CD8-positive, alpha-beta memory T cell (primary cell): ENCODE measurements around the gene CLCN7. TPM values are rescaled to one million over a fixed set of nuclear protein-coding genes. Genes with fewer than 3 reads are reported as not detected.
A peak's percentile ranks its signal among the peaks of the same experiment; 100 is the strongest.

Source experiments
- CTCF ChIA-PET: fragments of 350-600 bp; sonication (Branson Sonifier 250); formaldehyde crosslinking; loops from one replicate; lab custom pipeline; 2021; ENCODE audit warnings: antibody characterized with exemption; lab: Charles Lee
- POLR2A ChIA-PET: fragments of 350-600 bp; sonication (Branson Sonifier 250); formaldehyde crosslinking; loops from one replicate; lab custom pipeline; 2021; ENCODE audit warnings: antibody characterized with exemption; lab: Charles Lee
- DNase-seq, 5 donors: peaks; one replicate each; pipeline versions ENCODE4 v3.0.0 to v3.0.0-alpha.2; 2020 to 2022; ENCODE audit warnings: mixed read lengths in 1 of 5
- H3K27ac ChIP-seq: one replicate; pipeline ENCODE4 v1.7.0; 2013; ENCODE audit warnings: low read depth, mild to moderate bottlenecking, low read length, moderate library complexity
- H3K27me3 ChIP-seq: 2 replicates; pipeline ENCODE4 v1.7.0; 2013; ENCODE audit warnings: low read length, mild to moderate bottlenecking; ENCODE audit not compliant: insufficient read depth, poor library complexity, severe bottlenecking
- H3K36me3 ChIP-seq: 2 replicates; pipeline ENCODE4 v1.7.0; 2013; ENCODE audit warnings: mild to moderate bottlenecking, low read length, moderate library complexity; ENCODE audit not compliant: insufficient read depth
- H3K4me1 ChIP-seq: 2 replicates; pipeline ENCODE4 v1.7.0; 2013; ENCODE audit warnings: mild to moderate bottlenecking, low read length, moderate library complexity; ENCODE audit not compliant: insufficient read depth
- H3K4me3 ChIP-seq: 2 replicates; pipeline ENCODE4 v1.7.0; 2013; ENCODE audit warnings: mild to moderate bottlenecking, low read length
- H3K9me3 ChIP-seq: 2 replicates; pipeline ENCODE4 v1.7.0; 2013; ENCODE audit warnings: mild to moderate bottlenecking, low read length
- H3K27ac Mint-ChIP-seq, 8 donors: one replicate each; pipeline ENCODE4 v1.8.0; 2020 to 2021; ENCODE audit warnings: mixed read lengths in 8 of 8, mild to moderate bottlenecking in 6 of 8, inconsistent platforms in 3 of 8, moderate library complexity in 3 of 8
- H3K27me3 Mint-ChIP-seq, 2 donors: one replicate each; pipeline ENCODE4 v1.8.0; 2020 to 2021; ENCODE audit warnings: mixed read lengths in 2 of 2, mild to moderate bottlenecking in 1 of 2, moderate library complexity in 1 of 2
- H3K36me3 Mint-ChIP-seq, 3 donors: one replicate each; pipeline ENCODE4 v1.8.0; 2020 to 2021; ENCODE audit warnings: mixed read lengths in 3 of 3, inconsistent platforms in 1 of 3, mild to moderate bottlenecking in 1 of 3
- H3K4me1 Mint-ChIP-seq, 3 donors: one replicate each; pipeline ENCODE4 v1.8.0; 2020 to 2021; ENCODE audit warnings: mixed read lengths in 3 of 3, inconsistent platforms in 1 of 3, mild to moderate bottlenecking in 1 of 3
- H3K4me3 Mint-ChIP-seq, 7 donors: one replicate each; pipeline ENCODE4 v1.8.0; 2020 to 2021; ENCODE audit warnings: mixed read lengths in 7 of 7, mild to moderate bottlenecking in 6 of 7, moderate library complexity in 4 of 7, inconsistent platforms in 2 of 7
- H3K9me3 Mint-ChIP-seq, 5 donors: one replicate each; pipeline ENCODE4 v1.8.0; 2020 to 2022; ENCODE audit warnings: mixed read lengths in 5 of 5, mild to moderate bottlenecking in 3 of 5, moderate library complexity in 2 of 5, inconsistent platforms in 1 of 5
- polyA plus RNA-seq: library from polyadenylated mRNA; unstranded; fragments of 300-500 nt; fragmentation: Illumina TruSeq; gene quantifications from one replicate; pipeline ENCODE4 v1.2.3, GENCODE V29; 2021
- total RNA-seq, 2 experiments: library from RNA; stranded (reverse); gene quantifications; one replicate each; pipeline ENCODE4 v1.2.3, GENCODE V29; 2021

CLCN7 gene
- total and polyA plus RNA-seq, 3 experiments from 2014 or later = 29.3 to 59.1 (median 52.8) TPM

GRCh38 chr16:1505912-1506311, 31.1 kb upstream of the CLCN7 start:
- CTCF ChIA-PET = no interaction called here
- DNase-seq = no peak
- peaks cover 0 to 39% (median 2%) of the 10 kb centered on the region in 3 donors for H3K36me3 Mint-ChIP-seq
- no peak overlapping the region for H3K27ac Mint-ChIP-seq
- no peaks in the 10 kb centered on the region for H3K4me1 ChIP-seq
- H3K9me3 ChIP-seq = no peaks in the 10 kb centered on the region
- H3K36me3 ChIP-seq = no peaks in the 10 kb centered on the region
- POLR2A ChIA-PET = no interaction called here
- no peak overlapping the region for H3K27ac ChIP-seq
- no peaks in the 10 kb centered on the region for H3K27me3 ChIP-seq
- no peaks in the 10 kb centered on the region for H3K4me1 Mint-ChIP-seq
- H3K4me3 Mint-ChIP-seq = no peak overlapping the region
- H3K27me3 Mint-ChIP-seq = no peaks in the 10 kb centered on the region
- no peaks in the 10 kb centered on the region for H3K9me3 Mint-ChIP-seq
- no peak overlapping the region for H3K4me3 ChIP-seq

DNA sequence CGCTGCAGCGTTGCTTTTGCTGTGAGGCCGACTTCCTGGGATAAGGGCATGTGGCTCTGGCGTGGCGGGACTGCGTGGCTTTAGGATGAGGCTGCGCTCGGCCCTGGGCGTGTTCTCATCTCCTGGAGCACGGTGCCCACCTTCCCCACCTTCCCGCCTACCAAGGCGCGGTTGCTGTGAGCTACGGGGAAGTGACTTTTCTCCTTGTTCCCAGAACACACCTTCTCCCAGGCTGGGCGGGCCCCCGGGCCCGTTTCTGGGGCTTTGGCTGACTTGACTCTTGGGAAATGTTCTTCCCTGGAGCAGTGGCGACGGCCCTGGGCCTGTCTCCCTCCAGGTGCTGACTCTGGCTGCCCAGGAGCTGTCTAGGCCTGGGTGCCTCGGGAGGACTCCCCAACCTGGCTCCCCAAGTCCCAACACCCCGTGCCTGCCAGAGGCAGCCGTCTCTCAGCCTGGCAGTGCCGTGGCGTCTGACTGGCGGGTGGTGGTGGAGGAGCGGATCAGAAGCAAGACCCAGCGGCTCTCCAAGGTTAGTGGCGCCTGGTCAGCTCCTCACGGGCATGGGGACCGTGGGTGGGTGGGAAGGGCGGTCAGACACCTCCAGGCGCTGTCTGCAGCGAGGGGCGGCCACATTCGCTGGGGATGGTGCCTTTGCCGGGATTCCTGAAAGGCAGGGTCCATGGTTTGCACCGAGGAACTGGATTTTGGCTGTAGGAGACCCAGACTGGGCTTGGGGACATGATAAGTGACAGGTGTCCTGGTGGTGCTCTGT, 30.4 kb upstream of the CLCN7 start:
- Histone ChIP-seq H3K36me3 (no peaks in the 10 kb centered on the region), H3K4me1 (no peaks in the 10 kb centered on the region), H3K27ac (no peak overlapping the region), H3K27me3 (no peaks in the 10 kb centered on the region), H3K9me3 (no peaks in the 10 kb centered on the region), H3K4me3 (no peak overlapping the region)
- no peak overlapping the region for H3K27ac Mint-ChIP-seq
- POLR2A ChIA-PET = no interaction called here
- H3K36me3 Mint-ChIP-seq = peaks cover 0 to 37% (median 2%) of the 10 kb centered on the region in 3 donors
- no peak for DNase-seq
- H3K4me1 Mint-ChIP-seq = no peaks in the 10 kb centered on the region
- no peaks in the 10 kb centered on the region for H3K9me3 Mint-ChIP-seq
- CTCF ChIA-PET = no interaction called here
- H3K27me3 Mint-ChIP-seq = no peaks in the 10 kb centered on the region
- no peak overlapping the region for H3K4me3 Mint-ChIP-seq

- DNase-seq = no peak
- Mint-ChIP-seq H3K9me3 (no peaks in the 10 kb centered on the region), H3K36me3 (peaks cover 0 to 42% (median 2%) of the 10 kb centered on the region in 3 donors), H3K4me3 (no peak overlapping the region), H3K4me1 (no peaks in the 10 kb centered on the region), H3K27ac (no peak overlapping the region), H3K27me3 (no peaks in the 10 kb centered on the region)
- Histone ChIP-seq H3K36me3 (no peaks in the 10 kb centered on the region), H3K4me3 (no peak overlapping the region), H3K9me3 (no peaks in the 10 kb centered on the region), H3K27me3 (no peaks in the 10 kb centered on the region), H3K4me1 (no peaks in the 10 kb centered on the region), H3K27ac (no peak overlapping the region)
- ChIA-PET POLR2A (no interaction called here), CTCF (interaction anchor here (0.6 kb wide), 1 partner anchor 192 kb away, joined by 3 read pairs; no protein-coding TSS in a partner anchor)
Measured at GRCh38 chr16:1503110-1503955, 28.5 kb upstream of the CLCN7 start.

- Histone ChIP-seq H3K27me3 (no peaks in the 10 kb centered on the region), H3K36me3 (no peaks in the 10 kb centered on the region), H3K4me1 (no peaks in the 10 kb centered on the region), H3K27ac (no peak overlapping the region), H3K9me3 (no peaks in the 10 kb centered on the region), H3K4me3 (no peak overlapping the region)
- DNase-seq = no peak
- POLR2A ChIA-PET = no interaction called here
- Mint-ChIP-seq H3K36me3 (peaks cover 0 to 46% (median 0%) of the 10 kb centered on the region in 3 donors), H3K4me1 (peaks cover 0 to 2% (median 0%) of the 10 kb centered on the region in 3 donors), H3K27me3 (no peaks in the 10 kb centered on the region), H3K4me3 (no peak overlapping the region), H3K9me3 (no peaks in the 10 kb centered on the region), H3K27ac (no peak overlapping the region)
- CTCF ChIA-PET = no interaction called here
Measured at GRCh38 chr16:1502092-1503004, 27.5 kb upstream of the CLCN7 start.

GRCh38 chr16:1501630-1502029, 26.8 kb upstream of the CLCN7 start:
- H3K27me3 ChIP-seq = no peaks in the 10 kb centered on the region
- no peak overlapping the region for H3K27ac ChIP-seq
- H3K4me1 Mint-ChIP-seq = peaks cover 0 to 2% (median 0%) of the 10 kb centered on the region in 3 donors
- ChIA-PET CTCF (no interaction called here), POLR2A (no interaction called here)
- no peaks in the 10 kb centered on the region for H3K9me3 ChIP-seq
- no peaks in the 10 kb centered on the region for H3K4me1 ChIP-seq
- H3K27me3 Mint-ChIP-seq = no peaks in the 10 kb centered on the region
- no peak overlapping the region for H3K27ac Mint-ChIP-seq
- H3K4me3 Mint-ChIP-seq = peak overlapping the region in 1 of 7 donors; percentile 40
- peaks cover 0 to 47% (median 0%) of the 10 kb centered on the region in 3 donors for H3K36me3 Mint-ChIP-seq
- no peaks in the 10 kb centered on the region for H3K36me3 ChIP-seq
- no peak overlapping the region for H3K4me3 ChIP-seq
- H3K9me3 Mint-ChIP-seq = no peaks in the 10 kb centered on the region
- no peak for DNase-seq

GRCh38 chr16:1500465-1501150, 25.8 kb upstream of the CLCN7 start:
- CTCF ChIA-PET = no interaction called here
- H3K27me3 ChIP-seq = no peaks in the 10 kb centered on the region
- Mint-ChIP-seq H3K4me3 (no peak overlapping the region), H3K9me3 (no peaks in the 10 kb centered on the region), H3K4me1 (peaks cover 0 to 2% (median 0%) of the 10 kb centered on the region in 3 donors), H3K36me3 (peaks cover 0 to 48% (median 0%) of the 10 kb centered on the region in 3 donors), H3K27me3 (no peaks in the 10 kb centered on the region), H3K27ac (no peak overlapping the region)
- no peak for DNase-seq
- no peaks in the 10 kb centered on the region for H3K36me3 ChIP-seq
- POLR2A ChIA-PET = no interaction called here
- H3K9me3 ChIP-seq = no peaks in the 10 kb centered on the region
- H3K27ac ChIP-seq = no peak overlapping the region
- H3K4me1 ChIP-seq = no peaks in the 10 kb centered on the region
- H3K4me3 ChIP-seq = no peak overlapping the region

GRCh38 chr16:1499756-1500464, 25.1 kb upstream of the CLCN7 start:
- ChIA-PET POLR2A (no interaction called here), CTCF (no interaction called here)
- no peak for DNase-seq

More at GRCh38 chr16:1499756-1500464, 25.1 kb upstream of the CLCN7 start:
- H3K36me3 ChIP-seq = no peaks in the 10 kb centered on the region
- Mint-ChIP-seq H3K4me1 (peaks cover 0 to 2% (median 2%) of the 10 kb centered on the region in 3 donors), H3K36me3 (peaks cover 0 to 48% (median 0%) of the 10 kb centered on the region in 3 donors), H3K9me3 (no peaks in the 10 kb centered on the region), H3K27ac (no peak overlapping the region), H3K4me3 (no peak overlapping the region), H3K27me3 (no peaks in the 10 kb centered on the region)
- H3K9me3 ChIP-seq = no peaks in the 10 kb centered on the region
- no peak overlapping the region for H3K4me3 ChIP-seq
- H3K4me1 ChIP-seq = no peaks in the 10 kb centered on the region
- no peak overlapping the region for H3K27ac ChIP-seq
- H3K27me3 ChIP-seq = no peaks in the 10 kb centered on the region
